Heart right ventricle (tissue), 16 donors: ENCODE results near the gene FOXC1. TPM values are rescaled to one million over a fixed set of nuclear protein-coding genes. Genes with fewer than 3 reads are reported as not detected.

ENCODE experiments used
- ATAC-seq, 8 donors: fragments of 200-7000 bp; cut with Tn5 transposase; one replicate each; pipeline ENCODE4 v1.9.1; 2020; ENCODE audit warnings: mild to moderate bottlenecking in 8 of 8, moderate library complexity in 8 of 8, moderate number of reproducible peaks in 1 of 8
- DNase-seq, 2 donors: peaks; one replicate each; pipeline ENCODE4 v3.0.0-alpha.2; 2020
- H3K27ac ChIP-seq, 10 donors: fragments of 200-600 bp; sonication (generic) in 2 of 10; one replicate each; pipeline versions ENCODE4 v1.5.0 to v1.8.0; 2020 to 2022; ENCODE audit warnings: mild to moderate bottlenecking in 3 of 10
- H3K27me3 ChIP-seq, 7 donors: fragments of 200-600 bp; one replicate each; pipeline ENCODE4 v1.8.0; 2021 to 2022; ENCODE audit warnings: mild to moderate bottlenecking in 2 of 7
- H3K36me3 ChIP-seq, 9 donors: fragments of 200-600 bp; sonication (generic) in 1 of 9; one replicate each; pipeline versions ENCODE4 v1.5.0 to v1.8.0; 2020 to 2022; ENCODE audit warnings: mild to moderate bottlenecking in 2 of 9
- H3K4me1 ChIP-seq, 9 donors: fragments of 200-600 bp; sonication (generic) in 1 of 9; one replicate each; pipeline versions ENCODE4 v1.5.0 to v1.8.0; 2020 to 2022; ENCODE audit warnings: mild to moderate bottlenecking in 4 of 9
- H3K4me3 ChIP-seq, 10 donors: fragments of 200-600 bp; sonication (generic) in 2 of 10; one replicate each; pipeline versions ENCODE4 v1.5.0 to v1.8.0; 2020 to 2022; ENCODE audit warnings: mild to moderate bottlenecking in 7 of 10, moderate library complexity in 2 of 10
- H3K9me3 ChIP-seq, 11 donors: fragments of 200-600 bp in 10 of 11; sonication (generic) in 2 of 11; one replicate each; pipeline versions ENCODE4 v1.5.0 to v1.8.0; 2013 to 2022; ENCODE audit warnings: mild to moderate bottlenecking in 2 of 11, control low read depth in 1 of 11, moderate library complexity in 1 of 11
- CTCF ChIP-seq, 9 donors: fragments of 200-600 bp; sonication (generic) in 2 of 9; IDR thresholded peaks; one replicate each; pipeline versions ENCODE4 v1.5.0 to v1.8.0; 2021 to 2022; ENCODE audit warnings: antibody characterized with exemption in 9 of 9, mild to moderate bottlenecking in 5 of 9, moderate library complexity in 1 of 9
- WGBS, 2 donors: extraction: QIAGEN DNeasy Blood & Tissue Kit; methylation state at CpG; one replicate each; pipeline ENCODE4 v1.1.7; 2013; ENCODE audit warnings: inconsistent platforms in 1 of 2; 5-methylcytosine and 5-hydroxymethylcytosine counted together
- intact Hi-C, 10 donors: fragments of 100-400 bp; cut with DNase I; formaldehyde crosslinking; loops; one replicate each; pipeline versions ENCODE4 v1.11.1 to v1.14.2; 2022
- polyA plus RNA-seq, 2 donors: library from polyadenylated mRNA; stranded (reverse); fragments of 200-250 nt; gene quantifications; one replicate each; pipeline ENCODE4 v1.2.3, GENCODE V29; 2013
- total RNA-seq, 10 donors: library from RNA; stranded (reverse); fragmentation: NEBNext Ultra II Directional in 3 of 10; extraction: Animal tissue kit (Norgen Biotek cat#: 25700) in 3 of 10; gene quantifications; one replicate each; pipeline versions ENCODE4 v1.2.1 to v1.2.4, GENCODE V29; 2021 to 2023
- donor health status: Arrhythmogenic right ventricular cardiomyopathy.
- donor health status: ischemic (EF 13 %, LVEDD 7.1; RV severe dilation, severe dysfunction).
- donor health status: healthy with polysubstance abuse.
- donor health status: DM: no; HTN: yes; CAD: no.
- donor health status: DM: no; HTN: no; CAD: no.
- donor health status: ischemic (EF 25% LVEDD 6.9; RV normal size, moderate dysfunction).
- donor health status: ischemic (EF 25% LVEDD 5.7; RV mildly dilated, moderate dysfunction).
- donor health status: healthy.
- donor health status: DM: yes; HTN: yes; CAD: no.
- donor health status: Ischemic cardiomyopathy.
- donor health status: ischemic (EF 35%, LVEDD 5.7; RV mildly dilated, moderate dysfunction).
- donor health status: nonischemic (EF 11% LVEDD 7.7; RV severe dilation, severe dysfunction).
- donor health status: DM: yes; HTN: yes; CAD: no.
- donor health status: PGD.
- donor health status: ischemic (EF 29% LVEDD 5.4; RV normal size, mild dysfunction).
- donor health status: nonischemic (EF 23%, LVEDD 6.1; RV moderate dilation, normal function).

FOXC1 gene
- total and polyA plus RNA-seq, 12 donors = 2.8 to 7.4 (median 4.0) TPM

- Histone ChIP-seq H3K36me3 (no peaks in the 10 kb centered on the region), H3K4me3 (peak overlapping the region in 7 of 10 donors; percentile 14 to 45 (median 37)), H3K9me3 (no peaks in the 10 kb centered on the region), H3K27me3 (peaks cover 0 to 100% (median 57%) of the 10 kb centered on the region in 7 donors), H3K27ac (peak overlapping the region in 6 of 10 donors; percentile 7 to 56 (median 34)), H3K4me1 (peaks cover 0 to 32% (median 12%) of the 10 kb centered on the region in 9 donors)
- intact Hi-C loops = loop anchor here in 1 of 10 donors (10.0 kb wide), 1 partner anchor 186 kb away; no protein-coding TSS in a partner anchor
- ATAC-seq (no peak), DNase-seq (no peak)
- 46 to 56% methylated on average over 40 of the region's 40 CpGs for WGBS, 2 donors
- no peak for TF ChIP-seq CTCF (IDR thresholded peaks at IDR 0.05)
These were observed 9.5 kb downstream of the FOXC1 start for GRCh38 chr6:1619098-1619672.

GRCh38 chr6:1619673-1620503 lies 10.2 kb downstream of the FOXC1 start:
- Histone ChIP-seq H3K4me3 (peak overlapping the region in 9 of 10 donors; percentile 14 to 45 (median 37)), H3K27ac (peak overlapping the region in 3 of 10 donors; percentile 7 to 56 (median 43)), H3K9me3 (no peaks in the 10 kb centered on the region), H3K36me3 (no peaks in the 10 kb centered on the region), H3K4me1 (peaks cover 0 to 29% (median 12%) of the 10 kb centered on the region in 9 donors), H3K27me3 (peaks cover 0 to 100% (median 54%) of the 10 kb centered on the region in 7 donors)
- DNase-seq (no peak), ATAC-seq (peak in 4 of 8 donors; percentile 7 to 21 (median 14))
- no peak for TF ChIP-seq CTCF (IDR thresholded peaks at IDR 0.05)
- intact Hi-C loops = loop anchor here in 1 of 10 donors (5.0 to 10.0 kb wide), 2 partner anchors 185 to 482 kb away; no protein-coding TSS in a partner anchor
- 16 to 30% methylated on average over 83 of the region's 83 CpGs for WGBS, 2 donors

GRCh38 chr6:1620504-1621069 lies 10.9 kb downstream of the FOXC1 start:
- peaks cover 0 to 100% (median 53%) of the 10 kb centered on the region in 7 donors for H3K27me3 ChIP-seq

More at GRCh38 chr6:1620504-1621069, 10.9 kb downstream of the FOXC1 start:
- Histone ChIP-seq H3K36me3 (no peaks in the 10 kb centered on the region), H3K4me3 (peak overlapping the region in 4 of 10 donors; percentile 15 to 41 (median 38)), H3K9me3 (no peaks in the 10 kb centered on the region), H3K4me1 (peaks cover 0 to 32% (median 13%) of the 10 kb centered on the region in 9 donors), H3K27ac (peak overlapping the region in 1 of 10 donors; percentile 56)
- peak in 1 of 8 donors; percentile 9 for ATAC-seq
- WGBS, 2 donors = 53 to 66% methylated on average over 50 of the region's 50 CpGs
- intact Hi-C loops = loop anchor here in 1 of 10 donors (5.0 kb wide), 1 partner anchor 482 kb away; no protein-coding TSS in a partner anchor
- TF ChIP-seq CTCF (IDR thresholded peaks at IDR 0.05) = no peak
- no peak for DNase-seq
